Glutamatergic neuron (in vitro differentiated cells): Measurements from ENCODE around the gene PMEPA1. TPM values are rescaled to one million over a fixed set of nuclear protein-coding genes. Genes with fewer than 3 reads are reported as not detected.

Experiments used
- DNase-seq: peaks from one replicate; pipeline ENCODE4 v3.0.0; 2022
- H3K27ac Mint-ChIP-seq: one replicate; pipeline ENCODE4 v1.8.0; 2020; ENCODE audit warnings: mild to moderate bottlenecking, mixed read lengths, inconsistent platforms; ENCODE audit not compliant: unreplicated experiment
- H3K27me3 Mint-ChIP-seq: one replicate; pipeline ENCODE4 v1.8.0; 2020; ENCODE audit warnings: mild to moderate bottlenecking, moderate library complexity, mixed read lengths, inconsistent platforms; ENCODE audit not compliant: unreplicated experiment
- H3K36me3 Mint-ChIP-seq: one replicate; pipeline ENCODE4 v1.8.0; 2020; ENCODE audit warnings: mild to moderate bottlenecking, mixed read lengths, inconsistent platforms; ENCODE audit not compliant: unreplicated experiment
- H3K4me1 Mint-ChIP-seq: one replicate; pipeline ENCODE4 v1.8.0; 2020; ENCODE audit warnings: mild to moderate bottlenecking, low read depth, mixed read lengths, inconsistent platforms; ENCODE audit not compliant: unreplicated experiment
- H3K4me3 Mint-ChIP-seq: one replicate; pipeline ENCODE4 v1.8.0; 2020; ENCODE audit warnings: mild to moderate bottlenecking, mixed read lengths, inconsistent platforms; ENCODE audit not compliant: unreplicated experiment
- H3K9me3 Mint-ChIP-seq: one replicate; pipeline ENCODE4 v1.8.0; 2020; ENCODE audit warnings: mild to moderate bottlenecking, moderate library complexity, mixed read lengths, inconsistent platforms; ENCODE audit not compliant: unreplicated experiment
- CTCF ChIP-seq: fragments of 200-600 bp; sonication (generic); IDR thresholded peaks from one replicate; pipeline ENCODE4 v1.5.0; 2021; ENCODE audit not compliant: partially characterized antibody, unreplicated experiment
- total RNA-seq: library from RNA; stranded (reverse); fragmentation: NEBNext Ultra II Directional; extraction: Animal tissue kit (Norgen Biotek cat#: 25700); gene quantifications from one replicate; pipeline ENCODE4 v1.2.1, GENCODE V29; 2021; ENCODE audit not compliant: unreplicated experiment

PMEPA1 gene
- total RNA-seq, 1 donor from 2014 or later: 14.4 TPM

DNA sequence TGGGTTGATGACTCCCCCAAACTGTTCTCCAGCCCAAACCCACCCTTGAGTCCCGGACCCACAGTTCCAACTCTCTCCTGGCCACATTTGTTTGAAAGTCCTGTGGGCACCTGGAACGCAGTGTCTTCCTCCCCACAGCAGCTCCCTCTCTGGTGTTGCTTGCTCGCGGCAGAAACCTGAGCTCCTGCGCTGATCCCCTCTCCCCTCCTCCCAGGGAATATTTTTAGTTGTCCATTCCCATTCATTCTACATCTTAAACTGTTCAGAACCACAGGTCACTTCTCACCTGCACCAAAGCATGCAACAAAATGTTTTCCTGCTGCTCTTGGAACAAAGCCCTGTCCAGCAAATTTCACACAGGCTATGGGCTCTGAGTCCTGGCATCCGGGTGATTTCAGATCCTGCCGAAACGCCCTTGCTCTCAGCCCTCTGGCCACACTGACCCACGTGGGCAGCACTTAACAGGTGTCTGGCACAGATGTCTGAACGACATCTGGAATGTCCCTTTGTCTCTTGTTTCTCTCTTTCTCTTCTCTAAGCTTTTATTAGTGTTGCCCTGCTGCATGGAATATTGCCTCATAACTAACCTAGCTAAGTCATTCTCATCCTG lies 27.0 kb upstream of the PMEPA1 start:
- Mint-ChIP-seq H3K9me3 (peaks cover 4% of the 10 kb centered on the region), H3K36me3 (no peaks in the 10 kb centered on the region), H3K4me3 (no peak overlapping the region), H3K4me1 (peaks cover 9% of the 10 kb centered on the region), H3K27me3 (peaks cover 10% of the 10 kb centered on the region), H3K27ac (no peak overlapping the region)
- no peak for TF ChIP-seq CTCF
- no peak for DNase-seq

DNA sequence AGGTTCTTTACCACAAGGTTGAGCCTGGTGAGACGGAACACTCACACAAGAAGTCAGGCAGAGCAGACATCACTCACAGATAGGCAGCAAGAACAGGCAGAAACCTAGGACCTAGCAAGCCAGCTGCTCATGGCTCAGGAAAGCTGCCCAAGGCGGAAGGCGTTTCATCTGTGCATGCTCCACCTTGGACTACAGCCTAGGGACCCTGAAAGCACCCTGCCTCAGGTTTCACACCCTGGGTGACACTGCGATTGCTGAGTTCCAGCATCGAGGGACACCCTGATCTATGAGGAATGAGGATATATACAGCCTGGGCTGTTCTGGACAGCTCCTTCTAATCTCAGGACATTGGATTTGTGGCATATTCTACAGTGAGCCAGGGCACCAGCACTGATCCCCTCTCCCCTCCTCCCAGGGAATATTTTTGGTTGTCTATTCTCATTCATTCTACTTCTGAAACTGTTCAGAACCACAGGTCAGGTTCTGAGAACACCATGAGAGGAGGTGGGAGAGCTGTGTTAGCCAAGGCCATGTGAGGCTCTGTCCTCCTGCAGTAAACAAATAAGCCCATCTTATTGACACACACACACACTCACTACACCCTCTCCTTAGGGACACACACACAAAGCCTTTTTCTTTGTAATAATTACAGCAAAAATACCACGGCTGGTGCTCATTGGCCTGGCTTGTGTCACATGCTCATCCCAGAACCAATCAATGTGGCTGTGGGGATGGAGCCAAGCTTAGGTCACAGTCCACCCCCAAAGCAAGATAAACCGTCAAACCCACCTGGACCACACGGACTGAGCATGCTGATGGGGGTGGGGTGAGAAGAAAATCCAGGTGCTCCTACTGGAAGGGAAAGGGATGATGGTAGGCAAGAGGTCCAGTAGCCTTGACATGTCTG lies 26.3 kb upstream of the PMEPA1 start:
- no peak for TF ChIP-seq CTCF
- Mint-ChIP-seq H3K9me3 (peaks cover 6% of the 10 kb centered on the region), H3K4me1 (peaks cover 9% of the 10 kb centered on the region), H3K36me3 (no peaks in the 10 kb centered on the region), H3K27me3 (peaks cover 10% of the 10 kb centered on the region), H3K27ac (no peak overlapping the region), H3K4me3 (no peak overlapping the region)
- DNase-seq: no peak

DNA sequence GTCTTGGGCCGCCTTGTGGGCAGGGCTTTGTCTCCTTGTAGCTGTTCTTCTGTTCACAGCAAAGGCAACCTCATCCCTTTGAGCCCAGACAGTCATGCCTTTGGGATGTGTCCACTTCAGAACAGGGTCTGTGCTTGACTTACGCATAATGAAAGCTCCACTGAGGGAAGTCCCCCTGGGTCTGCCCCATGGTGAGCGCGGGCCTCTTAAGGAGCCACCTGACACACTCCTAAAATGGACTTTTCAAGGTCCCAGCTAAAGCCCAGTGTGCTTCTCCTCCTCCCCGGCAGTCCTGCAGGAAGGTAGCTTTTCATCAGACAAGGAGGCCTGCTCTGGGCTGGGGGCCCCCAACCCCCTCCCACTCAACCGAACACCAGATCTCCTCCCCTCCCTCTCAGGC lies 24.9 kb upstream of the PMEPA1 start:
- Mint-ChIP-seq H3K36me3 (no peaks in the 10 kb centered on the region), H3K4me1 (peaks cover 9% of the 10 kb centered on the region), H3K9me3 (peaks cover 6% of the 10 kb centered on the region), H3K27ac (no peak overlapping the region), H3K4me3 (no peak overlapping the region), H3K27me3 (peaks cover 7% of the 10 kb centered on the region)
- DNase-seq: no peak
- no peak for TF ChIP-seq CTCF

DNA sequence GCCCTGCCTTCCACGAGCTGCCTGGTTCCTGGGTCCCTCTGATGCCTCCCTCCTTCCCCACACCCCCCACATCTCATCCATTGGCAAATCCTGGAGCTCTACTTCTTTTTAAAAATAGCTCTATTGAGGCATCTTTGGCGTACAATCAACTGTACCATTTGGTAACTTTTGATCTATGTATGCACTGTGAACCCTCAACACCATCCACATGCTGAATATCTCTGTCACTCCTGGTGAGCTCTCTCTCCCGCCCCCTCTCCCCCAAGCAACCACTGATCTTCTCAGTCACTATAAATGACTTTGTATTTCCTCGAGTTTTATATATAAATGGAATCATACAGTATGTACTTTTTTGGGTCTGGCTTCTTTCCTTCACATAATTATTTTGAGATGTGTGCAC lies 22.4 kb upstream of the PMEPA1 start:
- Mint-ChIP-seq H3K27me3 (peaks cover 5% of the 10 kb centered on the region), H3K4me1 (peaks cover 6% of the 10 kb centered on the region), H3K27ac (no peak overlapping the region), H3K9me3 (peaks cover 5% of the 10 kb centered on the region), H3K4me3 (no peak overlapping the region), H3K36me3 (no peaks in the 10 kb centered on the region)
- no peak for DNase-seq
- no peak for TF ChIP-seq CTCF

DNA sequence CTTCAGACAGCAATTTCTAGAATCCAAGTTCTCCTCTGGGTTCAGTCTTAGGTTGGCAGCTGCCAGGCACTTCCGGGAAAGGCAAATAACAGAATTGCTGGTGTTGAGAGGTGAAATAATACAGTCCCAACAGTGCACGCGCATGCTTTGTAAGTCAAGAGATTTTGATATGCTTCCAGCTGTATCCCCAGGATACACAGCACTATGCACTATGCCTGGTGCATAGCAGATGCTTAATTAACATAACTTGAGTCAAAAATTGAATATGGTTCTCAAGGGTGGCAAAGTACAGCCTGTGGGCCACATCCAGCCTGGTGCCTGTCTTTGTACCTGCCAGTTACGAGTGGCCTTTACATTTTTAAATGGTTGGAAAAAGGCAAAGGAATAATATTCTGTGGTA lies 18.9 kb upstream of the PMEPA1 start:
- TF ChIP-seq CTCF: no peak
- DNase-seq: no peak
- Mint-ChIP-seq H3K9me3 (peaks cover 2% of the 10 kb centered on the region), H3K4me3 (no peak overlapping the region), H3K4me1 (no peaks in the 10 kb centered on the region), H3K27me3 (no peaks in the 10 kb centered on the region), H3K27ac (no peak overlapping the region), H3K36me3 (no peaks in the 10 kb centered on the region)
